ENCODE results near the gene DNAJA3. TPM values are rescaled to one million over a fixed set of nuclear protein-coding genes. Genes with fewer than 3 reads are reported as not detected.
A peak's percentile ranks its signal among the peaks of the same experiment; 100 is the strongest.

Gene DNAJA3
- total and polyA plus RNA-seq, 2 donors, result 33.5 to 38.4 TPM

DNA sequence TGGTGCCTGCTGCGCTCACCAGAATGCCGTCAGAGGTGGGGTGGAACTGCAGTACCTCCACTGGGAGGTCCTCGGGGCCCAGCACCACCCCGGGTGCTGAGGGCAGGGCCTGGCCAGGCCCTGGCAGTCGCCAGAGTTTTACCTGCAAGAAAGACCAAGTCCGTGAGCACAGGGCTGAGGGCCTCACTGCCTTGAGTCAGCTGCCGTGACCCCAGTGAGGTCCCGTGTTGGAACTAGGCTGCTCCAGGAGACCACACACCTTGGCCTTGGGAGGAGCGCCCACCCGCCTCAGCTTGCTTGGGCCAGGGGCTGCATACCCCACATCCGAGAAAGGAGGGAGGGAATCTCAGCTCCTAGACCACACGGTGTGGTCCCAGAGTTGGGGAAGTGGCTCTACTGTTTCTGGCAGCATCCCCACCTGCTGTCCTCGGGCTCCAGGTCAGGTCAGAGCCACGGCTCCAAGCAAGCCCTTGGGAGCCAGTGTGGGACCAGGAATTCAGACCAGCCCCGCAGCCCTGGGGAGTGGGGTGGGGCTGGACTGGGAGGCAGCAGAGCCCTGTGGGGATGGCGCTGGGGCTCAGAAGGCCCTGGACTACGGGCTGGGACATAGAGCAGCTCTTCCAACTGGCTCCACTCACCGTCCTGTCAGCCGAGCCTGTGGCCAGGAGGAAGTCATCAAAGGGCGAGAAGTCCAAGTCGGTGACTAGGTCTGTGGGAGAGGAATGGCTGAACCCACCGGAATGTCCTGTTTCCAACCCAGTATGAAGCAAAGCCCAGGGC lies 17.9 kb upstream of the DNAJA3 start:
- no peak for DNase-seq (ENCODE audit: extremely low spot score)
- Histone ChIP-seq H3K4me3 (ENCODE audit: low read depth, low read length) (no peak overlapping the region), H3K4me1 (ENCODE audit: insufficient read depth) (no peaks in the 10 kb centered on the region), H3K27ac (ENCODE audit: low read depth) (no peak overlapping the region), H3K36me3 (ENCODE audit: insufficient read depth) (peaks cover 2% of the 10 kb centered on the region)
- 73% methylated on average over 22 of the region's 22 CpGs for WGBS

DNA sequence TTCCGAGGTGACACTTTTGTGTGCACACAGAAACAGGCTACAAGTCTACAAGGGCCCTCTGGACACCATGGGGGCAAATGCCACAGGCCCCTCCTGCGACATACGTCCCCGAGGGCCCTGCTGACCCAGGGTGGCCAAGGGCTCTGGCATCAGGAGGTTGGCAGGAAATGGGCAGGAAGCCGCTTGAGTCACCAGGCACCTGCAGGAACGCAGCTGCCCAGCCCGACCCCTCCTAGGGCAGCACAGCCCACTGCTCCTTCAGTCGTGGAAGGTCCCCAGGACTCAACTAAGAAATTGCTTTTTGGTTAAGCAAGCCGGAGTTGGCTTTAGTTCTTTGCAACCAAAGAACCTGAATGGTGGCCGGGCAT lies 17.4 kb upstream of the DNAJA3 start:
- H3K36me3 ChIP-seq (ENCODE audit: insufficient read depth), result peaks cover 2% of the 10 kb centered on the region
- WGBS, result 81% methylated on average over 10 of the region's 10 CpGs
- H3K4me1 ChIP-seq (ENCODE audit: insufficient read depth), result no peaks in the 10 kb centered on the region
- no peak for DNase-seq (ENCODE audit: extremely low spot score)
- no peak overlapping the region for H3K4me3 ChIP-seq (ENCODE audit: low read depth, low read length)
- no peak overlapping the region for H3K27ac ChIP-seq (ENCODE audit: low read depth)

DNA sequence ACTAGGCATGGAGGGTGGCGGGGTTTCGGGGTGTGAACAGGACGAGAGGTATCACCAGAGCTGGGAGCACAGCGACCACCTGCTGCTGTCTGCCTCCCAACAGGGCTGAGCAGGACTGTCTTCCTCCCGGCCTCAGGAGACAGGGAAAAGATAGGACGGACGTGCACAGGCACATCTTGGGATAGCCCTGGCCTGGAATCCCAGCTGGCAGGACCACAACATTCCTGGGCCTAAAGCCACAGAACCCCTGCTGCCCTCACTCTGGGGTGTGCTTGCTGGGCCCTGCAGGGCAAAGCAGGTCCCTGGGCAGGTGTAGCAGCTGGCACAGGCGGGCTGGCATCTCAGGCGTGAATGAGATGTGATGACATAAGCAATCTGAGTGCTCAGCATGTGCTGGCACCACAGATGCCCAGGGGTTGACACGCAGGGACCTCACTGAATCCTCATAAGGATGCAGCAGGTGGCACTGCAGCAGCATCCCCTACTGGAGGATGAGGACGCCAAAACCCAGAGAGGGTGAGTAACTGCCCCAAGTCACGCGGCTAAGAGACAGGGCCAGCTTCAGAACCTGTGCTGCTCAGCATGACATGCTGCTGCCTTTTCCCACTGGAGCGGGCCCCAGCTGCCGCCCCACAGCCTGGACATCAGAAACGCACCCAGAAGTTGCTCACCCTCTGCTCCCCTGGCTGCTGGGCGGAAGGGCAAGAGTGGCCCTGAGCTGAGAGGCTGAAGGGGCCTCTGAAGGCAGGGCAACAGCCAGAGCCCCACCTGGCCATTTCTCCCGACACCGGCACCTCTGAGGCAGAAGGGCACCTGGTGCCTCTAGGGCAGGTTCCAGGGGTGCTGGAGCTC lies 16.4 kb upstream of the DNAJA3 start:
- WGBS, result 84% methylated on average over 19 of the region's 19 CpGs
- no peak for DNase-seq (ENCODE audit: extremely low spot score)
- Histone ChIP-seq H3K36me3 (ENCODE audit: insufficient read depth) (peaks cover 2% of the 10 kb centered on the region), H3K27ac (ENCODE audit: low read depth) (no peak overlapping the region), H3K4me1 (ENCODE audit: insufficient read depth) (no peaks in the 10 kb centered on the region), H3K4me3 (ENCODE audit: low read depth, low read length) (no peak overlapping the region)

- 46% methylated on average over 15 of the region's 15 CpGs for WGBS
- DNase-seq (ENCODE audit: extremely low spot score), result peak; percentile 61
- peaks cover 2% of the 10 kb centered on the region for H3K36me3 ChIP-seq (ENCODE audit: insufficient read depth)
- H3K27ac ChIP-seq (ENCODE audit: low read depth), result no peak overlapping the region
- H3K4me3 ChIP-seq (ENCODE audit: low read depth, low read length), result no peak overlapping the region
- no peaks in the 10 kb centered on the region for H3K4me1 ChIP-seq (ENCODE audit: insufficient read depth)
Measured at GRCh38 chr16:4410335-4411075, 15.2 kb upstream of the DNAJA3 start.

- no peak overlapping the region for H3K27ac ChIP-seq (ENCODE audit: low read depth)
- DNase-seq (ENCODE audit: extremely low spot score), result no peak
- no peak overlapping the region for H3K4me3 ChIP-seq (ENCODE audit: low read depth, low read length)
- WGBS, result 58% methylated on average over 16 of the region's 16 CpGs
- no peaks in the 10 kb centered on the region for H3K4me1 ChIP-seq (ENCODE audit: insufficient read depth)
- peaks cover 2% of the 10 kb centered on the region for H3K36me3 ChIP-seq (ENCODE audit: insufficient read depth)
Measured at GRCh38 chr16:4411684-4412083, 14.0 kb upstream of the DNAJA3 start.

DNA sequence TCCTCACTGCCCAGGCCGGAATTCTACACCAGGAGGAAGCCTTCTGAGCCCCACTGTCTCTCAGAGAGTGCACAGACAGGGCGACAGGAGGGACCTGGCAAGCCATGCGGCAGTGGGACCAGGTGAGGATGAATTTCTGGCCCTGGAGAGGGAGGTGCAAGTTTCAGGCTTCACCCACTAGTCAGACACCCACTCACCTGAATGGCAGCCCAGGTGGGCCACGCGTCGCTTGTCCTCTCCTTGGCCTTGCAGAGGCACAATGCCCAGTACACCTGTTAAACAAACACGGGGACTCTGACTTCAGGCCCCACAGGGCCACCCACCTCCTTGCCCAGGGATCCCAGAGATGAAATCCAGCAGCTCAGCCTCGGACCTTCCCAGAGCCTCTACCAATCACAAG lies 13.5 kb upstream of the DNAJA3 start:
- DNase-seq (ENCODE audit: extremely low spot score), result no peak
- Histone ChIP-seq H3K36me3 (ENCODE audit: insufficient read depth) (peaks cover 2% of the 10 kb centered on the region), H3K27ac (ENCODE audit: low read depth) (no peak overlapping the region), H3K4me3 (ENCODE audit: low read depth, low read length) (no peak overlapping the region), H3K4me1 (ENCODE audit: insufficient read depth) (no peaks in the 10 kb centered on the region)
- WGBS, result 89% methylated on average over 8 of the region's 8 CpGs

DNA sequence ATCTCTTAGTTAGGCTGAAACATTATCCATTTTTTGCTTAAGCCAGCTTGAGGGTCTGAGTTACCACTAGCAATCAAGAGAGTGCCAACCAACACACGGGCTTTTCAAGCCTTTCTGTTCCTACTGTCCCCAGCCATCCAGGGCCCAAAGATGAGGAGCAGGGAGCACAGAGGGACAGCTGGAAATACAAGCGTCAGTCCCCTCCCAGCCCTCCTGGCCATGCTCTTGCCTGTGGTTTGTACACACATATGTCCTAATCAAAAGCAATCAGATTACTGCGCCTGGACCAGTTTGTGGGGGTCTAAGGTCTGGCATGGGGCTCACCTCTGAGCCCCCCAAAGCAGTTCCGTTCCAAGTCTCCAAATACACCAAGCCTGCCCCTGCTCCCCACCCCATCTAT lies 12.8 kb upstream of the DNAJA3 start:
- Histone ChIP-seq H3K36me3 (ENCODE audit: insufficient read depth) (no peaks in the 10 kb centered on the region), H3K4me3 (ENCODE audit: low read depth, low read length) (no peak overlapping the region), H3K27ac (ENCODE audit: low read depth) (no peak overlapping the region), H3K4me1 (ENCODE audit: insufficient read depth) (no peaks in the 10 kb centered on the region)
- WGBS, result 96% methylated on average over 4 of the region's 4 CpGs
- no peak for DNase-seq (ENCODE audit: extremely low spot score)

DNA sequence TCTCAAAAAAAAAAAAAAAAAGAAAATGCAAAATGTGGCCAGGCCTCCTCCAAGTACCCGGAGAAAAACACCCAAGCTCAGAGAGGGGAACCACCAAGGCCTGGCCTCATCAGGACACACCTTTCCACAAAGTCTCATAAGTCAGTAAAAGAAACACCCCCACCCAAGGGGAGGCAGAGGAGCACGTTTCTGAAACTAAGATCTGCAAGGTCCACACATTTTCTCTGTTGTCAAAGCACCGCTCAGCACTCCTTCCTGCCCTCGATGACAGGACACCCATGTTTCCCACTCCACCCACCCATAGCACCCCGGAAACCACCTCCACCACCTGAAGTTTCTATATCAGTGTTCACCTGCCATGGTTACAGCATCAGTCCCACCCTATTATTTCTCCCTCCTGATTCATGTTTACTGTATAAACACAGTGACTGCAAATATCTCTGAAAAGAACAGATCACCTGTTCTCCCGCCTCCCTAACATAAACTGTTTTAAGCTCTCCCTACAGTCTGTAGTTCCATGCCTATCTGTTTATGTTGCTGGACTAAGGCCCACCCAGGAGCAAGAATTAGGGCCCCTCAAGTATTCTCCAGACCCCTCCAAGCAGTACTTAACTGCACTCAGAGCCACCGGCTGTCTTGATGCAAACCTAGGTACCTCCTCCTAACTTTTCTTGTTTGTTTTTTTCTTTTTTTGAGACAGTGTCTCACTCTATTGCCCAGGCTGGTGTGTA lies 11.3 kb upstream of the DNAJA3 start:
- no peaks in the 10 kb centered on the region for H3K36me3 ChIP-seq (ENCODE audit: insufficient read depth)
- WGBS, result 89% methylated on average over 7 of the region's 7 CpGs
- H3K4me1 ChIP-seq (ENCODE audit: insufficient read depth), result no peaks in the 10 kb centered on the region
- DNase-seq (ENCODE audit: extremely low spot score), result no peak
- no peak overlapping the region for H3K4me3 ChIP-seq (ENCODE audit: low read depth, low read length)
- H3K27ac ChIP-seq (ENCODE audit: low read depth), result no peak overlapping the region

- H3K36me3 ChIP-seq (ENCODE audit: insufficient read depth), result no peaks in the 10 kb centered on the region
- DNase-seq (ENCODE audit: extremely low spot score), result no peak
- H3K4me3 ChIP-seq (ENCODE audit: low read depth, low read length), result peak overlapping the region; percentile 84
- WGBS, result 3% methylated on average over 44 of the region's 44 CpGs
- H3K27ac ChIP-seq (ENCODE audit: low read depth), result peak overlapping the region; percentile 60
- H3K4me1 ChIP-seq (ENCODE audit: insufficient read depth), result no peaks in the 10 kb centered on the region
Measured at GRCh38 chr16:4415538-4416199, 10.0 kb upstream of the DNAJA3 start.

DNA sequence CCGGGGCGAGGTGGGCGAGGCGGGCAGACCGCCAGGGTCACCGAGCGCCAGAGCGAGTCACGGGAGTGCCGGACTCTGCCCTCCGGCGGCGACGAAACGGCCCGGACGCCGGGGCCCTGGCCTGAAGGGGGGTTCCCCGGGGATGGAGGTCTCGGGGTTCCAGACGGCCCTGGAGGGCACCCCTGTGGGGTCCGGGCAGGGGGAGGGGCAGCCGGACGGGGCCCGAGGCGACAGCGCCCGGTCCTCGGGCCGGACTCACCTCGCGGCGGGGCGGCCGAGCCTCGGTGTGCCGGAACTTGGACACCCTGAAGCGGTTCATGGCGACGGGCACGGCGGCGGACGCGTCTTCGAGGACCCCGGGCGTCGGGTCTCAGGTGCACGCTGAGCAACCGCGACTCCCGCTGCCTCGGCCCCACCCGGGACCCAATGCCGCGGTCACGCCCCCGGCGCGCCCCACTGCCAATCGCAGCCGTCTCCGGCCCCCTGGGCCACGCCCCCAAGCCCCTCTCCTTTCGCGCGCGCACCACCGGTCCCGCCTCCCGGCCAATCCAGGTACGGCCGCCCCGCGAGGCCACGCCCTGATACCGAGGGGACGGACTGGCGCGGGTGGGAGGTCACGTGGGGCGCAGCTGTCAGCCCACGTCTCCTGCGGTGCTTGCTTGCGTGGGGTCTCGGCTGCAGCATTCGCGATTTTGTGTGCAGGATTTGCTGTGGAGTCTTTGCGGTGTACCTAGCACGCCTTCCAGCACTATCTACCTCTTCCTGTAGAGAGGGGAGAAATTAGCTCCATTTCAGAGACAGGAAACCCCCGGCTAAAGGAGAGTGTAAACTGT lies 9.3 kb upstream of the DNAJA3 start, which contains the start of gene CORO7:
CORO7 (minus strand) TSS at position 397 of the 833 bp plus-strand sequence; CDS start at position 319, 78 bp downstream.
- under 1% methylated on average over 92 of the region's 92 CpGs for WGBS
- DNase-seq (ENCODE audit: extremely low spot score), result peak; percentile 66
- Histone ChIP-seq H3K4me3 (ENCODE audit: low read depth, low read length) (peak within 1 kb of the TSS; percentile 84), H3K4me1 (ENCODE audit: insufficient read depth) (no peaks in the 10 kb centered on the region), H3K36me3 (ENCODE audit: insufficient read depth) (no peaks in the 10 kb centered on the region), H3K27ac (ENCODE audit: low read depth) (peak within 1 kb of the TSS; percentile 60)

DNA sequence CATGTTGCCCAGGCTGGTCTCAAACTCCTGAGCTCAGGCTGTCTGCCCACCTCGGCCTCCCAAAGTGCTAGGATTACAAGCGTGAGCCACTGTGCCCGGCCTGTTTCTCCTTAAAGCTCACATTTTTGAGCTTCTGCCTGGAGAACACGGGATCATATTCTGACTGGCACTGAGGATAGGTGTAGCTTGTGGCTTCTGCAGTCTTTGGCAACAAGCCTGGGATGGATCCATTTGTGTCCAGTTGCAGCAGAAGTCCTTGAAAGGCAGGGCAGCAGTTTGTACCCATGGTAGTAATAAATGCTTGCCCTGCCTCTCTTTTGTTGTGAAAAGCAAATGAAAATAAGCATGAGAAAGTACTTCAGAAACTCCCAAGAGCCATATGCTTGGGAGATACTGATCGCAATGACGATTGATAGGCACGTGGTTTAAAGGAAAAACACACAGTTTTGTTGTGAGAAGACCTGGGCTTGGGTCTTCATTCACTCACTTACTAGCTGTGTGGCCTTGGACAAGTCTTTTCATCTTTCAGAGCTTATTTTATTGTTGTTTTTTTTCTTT lies 6.2 kb upstream of the DNAJA3 start:
- 75% methylated on average over 7 of the region's 7 CpGs for WGBS
- no peaks in the 10 kb centered on the region for H3K4me1 ChIP-seq (ENCODE audit: insufficient read depth)
- no peak for DNase-seq (ENCODE audit: extremely low spot score)
- no peaks in the 10 kb centered on the region for H3K36me3 ChIP-seq (ENCODE audit: insufficient read depth)
- H3K27ac ChIP-seq (ENCODE audit: low read depth), result no peak overlapping the region
- no peak overlapping the region for H3K4me3 ChIP-seq (ENCODE audit: low read depth, low read length)
